ENCODE measurements around the gene PITRM1. TPM values are rescaled to one million over a fixed set of nuclear protein-coding genes. Genes with fewer than 3 reads are reported as not detected.

Gene PITRM1
- total and polyA plus RNA-seq, 2 donors (not counting 3 experiments of a cell fraction or from before 2014, with no cell fraction given), result 83.2 to 145 TPM

GRCh38 chr10:3143791-3144434 is 28.7 kb downstream of the PITRM1 start:
- ChIA-PET CTCF (no interaction called here), POLR2A (no interaction called here)
- H3K36me3 ChIP-seq (ENCODE audit: control insufficient read depth in 2 of 2, extremely low read depth in 1 of 2, insufficient read depth in 2 of 2, low read length in 2 of 2), result peaks cover 36 to 57% of the 10 kb centered on the region in 2 experiments

More at GRCh38 chr10:3143791-3144434, 28.7 kb downstream of the PITRM1 start:
- intact Hi-C loops (cut with micrococcal nuclease) (no loop called here), dilution Hi-C loops (cut with MboI; ENCODE audit: extremely low pct_ligation_motif_present, low sequenced_read_pairs) (no loop called here)
- Histone ChIP-seq H3K27me3 (ENCODE audit: control insufficient read depth in 2 of 2, insufficient read depth in 2 of 2, low read length in 2 of 2) (no peaks in the 10 kb centered on the region), H3K4me2 (ENCODE audit: insufficient read depth, low read length) (no peak overlapping the region), H3K9ac (replicated peaks; ENCODE audit: extremely low read depth, insufficient read depth, low read length) (no peak overlapping the region), H3K4me3 (replicated peaks in 1 of 3; ENCODE audit: insufficient read depth in 1 of 3, low read depth in 1 of 3, low read length in 3 of 3) (no peak overlapping the region), H3K9me1 (replicated peaks; ENCODE audit: control insufficient read depth, extremely low read depth, insufficient read depth, low read length) (no peaks in the 10 kb centered on the region), H4K20me1 (replicated peaks; ENCODE audit: control insufficient read depth, extremely low read depth, insufficient read depth, low read length) (no peaks in the 10 kb centered on the region), H3K9me3 (replicated peaks; ENCODE audit: control insufficient read depth, insufficient read depth, low read length) (no peaks in the 10 kb centered on the region), H3K27ac (ENCODE audit: insufficient read depth, low read depth, low read length) (no peak overlapping the region), H3K79me2 (ENCODE audit: control insufficient read depth, insufficient read depth, low read length) (no peaks in the 10 kb centered on the region), H2AFZ (ENCODE audit: low read depth, low read length) (no peak overlapping the region), H3K4me1 (ENCODE audit: control insufficient read depth, extremely low read depth, insufficient read depth, low read length) (no peaks in the 10 kb centered on the region)
- TF ChIP-seq MAX (IDR thresholded peaks at IDR 0.05; ENCODE audit: insufficient read depth, insufficient read length), result no peak
- TF ChIP-seq MYC (IDR thresholded peaks at IDR 0.05; ENCODE audit: low read depth, low read length), result no peak
- TF ChIP-seq CTCF (IDR thresholded peaks at IDR 0.05; ENCODE audit: extremely low read depth in 1 of 2, insufficient read depth in 1 of 2, low read depth in 1 of 2, low read length in 2 of 2), result no peak
- no peak for TF ChIP-seq FOS (IDR thresholded peaks at IDR 0.05; ENCODE audit: borderline replicate concordance, insufficient read depth, low read length)
- no peak for TF ChIP-seq EZH2 (IDR thresholded peaks at IDR 0.05; ENCODE audit: borderline replicate concordance, low read depth, low read length, severe bottlenecking)
- TF ChIP-seq JUN (IDR thresholded peaks at IDR 0.05; ENCODE audit: borderline replicate concordance, insufficient read depth, insufficient read length, low read depth), result no peak
- no peak for FAIRE-seq
- DNase-seq (ENCODE audit: low read depth, low spot score), result no peak
- BruUV-seq (replicated peaks), result no TSS peak

Data from endothelial cell of umbilical vein (primary cell).